Mammary microvascular endothelial cell (primary cell): ENCODE data around the gene METTL3. TPM values are rescaled to one million over a fixed set of nuclear protein-coding genes. Genes with fewer than 3 reads are reported as not detected.

ENCODE experiments used
- total RNA-seq: library from RNA; depleted of rRNA; stranded (reverse); fragments of >200 nt; gene quantifications from 2 replicates; pipeline ENCODE4 v1.2.3, GENCODE V29; 2015

METTL3 gene
- total RNA-seq = 51.6 and 53.6 TPM in 2 replicates

DNA sequence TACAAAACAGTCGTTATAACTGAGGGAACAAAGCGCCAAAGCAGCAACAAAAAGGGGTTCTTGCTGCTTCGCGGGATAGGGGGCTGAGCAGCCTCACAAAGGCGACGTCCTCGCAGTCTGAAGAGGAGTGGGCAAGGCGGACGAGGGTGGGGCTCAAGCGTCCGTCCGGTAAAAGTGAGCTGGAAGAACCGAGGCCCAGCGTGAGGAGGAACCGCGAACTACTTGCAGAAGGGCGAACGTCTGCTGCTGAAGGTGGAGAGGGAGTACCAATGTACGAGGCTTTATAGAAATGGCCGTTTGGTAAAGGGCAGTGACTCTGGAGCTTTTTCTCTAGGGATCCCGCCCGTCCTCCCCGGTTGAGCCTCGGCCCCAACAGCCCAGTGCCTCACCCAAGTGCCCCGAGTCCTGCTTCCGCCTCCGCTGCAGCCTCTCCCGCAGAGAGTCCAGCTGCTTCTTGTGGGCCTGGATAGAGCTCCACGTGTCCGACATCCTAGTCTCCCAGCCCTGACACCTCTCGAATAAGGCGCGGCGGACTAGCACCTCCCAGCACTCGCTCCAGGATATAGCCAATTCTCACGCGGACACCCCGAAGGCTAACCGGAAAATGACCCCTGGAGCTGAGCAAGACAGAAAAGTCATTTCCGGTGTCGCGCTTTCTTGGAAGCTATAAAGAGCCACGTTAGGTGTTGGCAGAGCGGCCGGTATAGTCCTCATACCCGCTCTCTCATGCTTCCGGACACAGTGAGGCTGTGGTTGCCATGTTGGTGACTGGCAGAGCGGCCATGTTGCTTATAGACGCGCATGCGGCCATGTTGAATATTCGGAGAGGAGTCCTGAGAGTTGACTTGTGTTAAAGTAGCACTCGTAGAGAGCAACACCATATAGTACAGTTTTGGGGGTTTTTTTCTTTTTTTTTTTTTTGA is at the start of gene METTL3:
Gene METTL3 (minus strand): TSS at position 606 of the 923 bp plus-strand sequence. CDS start 117 bp downstream, at position 489.

DNA sequence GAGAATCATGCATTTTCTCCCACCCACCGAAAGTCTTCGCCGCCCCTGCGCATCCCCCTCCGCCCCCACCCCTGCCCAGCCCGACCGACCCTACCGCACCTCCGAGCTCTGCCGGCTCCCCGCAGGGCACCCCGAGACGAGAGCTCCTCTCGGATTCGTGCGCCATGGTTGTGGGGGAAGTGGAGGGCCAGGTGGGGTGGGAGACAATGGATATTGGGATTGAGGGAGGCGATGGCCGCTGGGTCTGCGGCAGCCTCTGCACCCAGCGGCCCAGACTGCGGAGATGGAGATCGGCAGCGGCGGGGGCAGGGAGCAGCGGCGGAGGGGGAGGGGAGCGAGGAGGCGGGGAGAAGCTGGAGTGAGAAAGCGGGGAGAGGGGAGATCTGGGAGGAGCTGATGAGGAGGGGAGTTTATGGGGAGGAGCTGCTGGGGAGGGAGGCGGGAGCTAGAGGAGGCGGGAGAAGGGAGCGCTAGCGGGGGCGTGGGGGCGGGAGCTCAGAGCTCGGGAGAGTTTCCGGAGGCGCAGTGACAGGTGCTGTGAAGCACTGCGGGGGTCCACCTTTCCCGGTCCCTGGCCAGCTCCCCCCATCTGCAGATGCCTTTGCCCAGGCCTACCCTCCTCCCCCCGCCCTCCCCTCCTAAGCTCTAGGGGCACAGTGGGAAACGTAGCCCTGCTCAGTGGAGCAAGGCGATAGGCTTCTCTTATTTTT is 15.0 kb upstream of the METTL3 start, which contains the start of gene SALL2:
Gene SALL2 (minus strand): TSS at position 385 of the 710 bp plus-strand sequence. CDS start 219 bp downstream, at position 166.

DNA sequence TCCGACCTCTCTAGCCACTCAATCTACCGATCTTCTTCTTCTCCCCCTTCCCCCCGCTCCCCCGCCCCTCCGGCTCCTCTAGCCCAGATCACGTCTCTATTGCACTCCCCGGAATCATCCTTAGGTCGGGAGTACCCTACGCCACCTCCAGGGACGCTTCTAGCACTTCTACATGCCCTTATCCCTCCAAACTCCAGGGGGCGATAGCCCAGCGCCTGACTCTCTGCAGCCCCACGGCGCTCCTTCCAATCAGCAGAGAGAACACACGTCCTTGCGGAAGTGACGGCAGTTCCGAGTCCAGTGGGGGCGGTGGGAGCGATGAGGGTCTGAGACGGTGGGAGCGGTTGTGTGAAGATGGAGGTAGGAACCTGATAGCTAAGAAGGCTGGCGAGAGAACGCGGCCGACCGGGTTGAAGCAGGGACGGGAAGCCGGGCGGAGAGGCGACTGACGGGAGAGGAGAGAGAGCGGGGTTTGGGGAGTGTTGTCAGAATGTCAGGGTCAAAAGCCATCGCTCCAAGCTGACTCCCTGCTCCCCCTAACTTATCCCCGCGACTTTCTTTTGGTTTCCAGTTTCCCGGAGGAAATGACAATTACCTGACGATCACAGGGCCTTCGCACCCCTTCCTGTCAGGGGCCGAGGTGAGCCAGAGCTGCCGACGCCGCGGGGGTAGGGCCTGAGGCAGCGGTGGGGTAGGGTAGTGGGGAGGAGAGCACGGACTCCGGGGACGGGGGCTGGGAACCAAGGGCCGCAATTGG is 34.0 kb downstream of the METTL3 start, which contains the start of the genes RAB2B and TOX4:
Gene RAB2B (minus strand): TSS at position 35 of the 757 bp plus-strand sequence. CDS start 87 bp downstream, outside the sequence.
Gene TOX4 (plus strand): TSS at position 271 of the 757 bp plus-strand sequence. CDS start 84 bp downstream, at position 355.

GRCh38 chr14:21455912-21456667 is 55.0 kb downstream of the METTL3 start, which contains the start of gene CHD8:
CHD8 (minus strand) TSS chr14:21456123; CDS start chr14:21431643, 24,480 bp downstream.

Other genes with a start within 250 kb of the METTL3 start
- 903 and 941 TPM in 2 replicates for gene HNRNPC, start 241.9 kb downstream of the METTL3 start, total RNA-seq
- 0.05 TPM in 1 of 2 replicates, not detected in the other for gene RPGRIP1, start 231.3 kb downstream of the METTL3 start, total RNA-seq
- 64.9 and 66.9 TPM in 2 replicates for gene SUPT16H, start 127.3 kb downstream of the METTL3 start, total RNA-seq
- 34.9 and 38.7 TPM in 2 replicates for gene CHD8, start 55.2 kb downstream of the METTL3 start, total RNA-seq
- 11.8 and 12.6 TPM in 2 replicates for gene RAB2B, start 34.4 kb downstream of the METTL3 start, total RNA-seq
- 30.4 and 36.6 TPM in 2 replicates for gene TOX4, start 34.1 kb downstream of the METTL3 start, total RNA-seq
- gene SALL2, start 15.0 kb upstream of the METTL3 start, total RNA-seq = 0.20 TPM in 2 replicates
- gene OR10G3, start 68.7 kb upstream of the METTL3 start, total RNA-seq = not detected in 2 replicates
- gene OR10G2, start 123.6 kb upstream of the METTL3 start, total RNA-seq = not detected in 2 replicates
- gene OR4E2, start 142.5 kb upstream of the METTL3 start, total RNA-seq = not detected in 2 replicates
- gene OR4E1, start 162.5 kb upstream of the METTL3 start, total RNA-seq = not detected in 2 replicates